Neural cell (in vitro differentiated cells): ENCODE measurements around the gene MRPS22. TPM values are rescaled to one million over a fixed set of nuclear protein-coding genes. Genes with fewer than 3 reads are reported as not detected.
A peak's percentile ranks its signal among the peaks of the same experiment; 100 is the strongest.

Source experiments
- H2AFZ ChIP-seq: fragments of 200-600, 300-800 bp; sonication (generic), shearing (Covaris generic); 2 replicates; pipeline ENCODE4 v1.6.0; 2014; ENCODE audit warnings: low read depth, mild to moderate bottlenecking, antibody characterized with exemption, low read length, moderate library complexity
- H3F3A ChIP-seq: fragments of 200-600 bp; shearing (Covaris generic); 2 replicates; pipeline ENCODE4 v1.6.1; 2016; ENCODE audit warnings: mild to moderate bottlenecking, moderate library complexity, mixed read lengths, antibody characterized with exemption, low read length; ENCODE audit not compliant: insufficient read depth, poor library complexity, severe bottlenecking
- H3K27ac ChIP-seq: fragments of 200-600, 300-800 bp; sonication (generic), shearing (Covaris generic); 2 replicates; pipeline ENCODE4 v1.5.1; 2014; ENCODE audit warnings: mild to moderate bottlenecking, low read length, moderate library complexity
- H3K27me3 ChIP-seq: fragments of 300-800, 200-600 bp; sonication (generic), shearing (Covaris generic); 2 replicates; pipeline ENCODE4 v1.6.0; 2014; ENCODE audit warnings: mild to moderate bottlenecking, low read depth, low read length, moderate library complexity; ENCODE audit not compliant: insufficient read depth
- H3K36me3 ChIP-seq: fragments of 300-800, 200-600 bp; sonication (generic), shearing (Covaris generic); 2 replicates; pipeline ENCODE4 v1.5.1; 2014; ENCODE audit warnings: mild to moderate bottlenecking, antibody characterized with exemption, low read length, moderate library complexity; ENCODE audit not compliant: insufficient read depth
- H3K4me2 ChIP-seq: fragments of 300-800, 200-600 bp; sonication (generic), shearing (Covaris generic); 2 replicates; pipeline ENCODE4 v1.6.0; 2014; ENCODE audit warnings: mild to moderate bottlenecking, low read length
- H3K4me3 ChIP-seq: fragments of 300-800, 200-600 bp; sonication (generic), shearing (Covaris generic); 2 replicates; pipeline ENCODE4 v1.5.1; 2014; ENCODE audit warnings: mild to moderate bottlenecking, low read length, moderate library complexity
- H3K79me2 ChIP-seq: fragments of 200-600 bp; shearing (Covaris generic); replicated peaks from 2 replicates; pipeline ENCODE4 v1.6.0; 2014; ENCODE audit warnings: mild to moderate bottlenecking, low read length, moderate library complexity; ENCODE audit not compliant: insufficient read depth
- H3K9ac ChIP-seq: fragments of 300-800, 200-600 bp; sonication (generic), shearing (Covaris generic); 2 replicates; pipeline ENCODE4 v1.6.1; 2016; ENCODE audit warnings: mild to moderate bottlenecking, low read length, mixed read lengths
- H3K9me2 ChIP-seq: fragments of 200-600 bp; shearing (Covaris generic); 2 replicates; pipeline ENCODE4 v1.6.1; 2016; ENCODE audit warnings: mild to moderate bottlenecking, low read length, mixed read lengths; ENCODE audit not compliant: insufficient read depth
- H3K9me3 ChIP-seq: fragments of 200-600, 300-800 bp; sonication (generic), shearing (Covaris generic); 2 replicates; pipeline ENCODE4 v1.6.1; 2016; ENCODE audit warnings: mild to moderate bottlenecking, mixed run types, low read length, moderate library complexity, mixed read lengths
- H4K20me1 ChIP-seq: fragments of 200-600 bp; shearing (Covaris generic); 2 replicates; pipeline ENCODE4 v1.6.1; 2016; ENCODE audit warnings: mild to moderate bottlenecking, mixed run types; ENCODE audit not compliant: insufficient read depth
- CTCF ChIP-seq: fragments of 450-650 bp; IDR thresholded peaks from 2 replicates; pipeline ENCODE4 v1.5.1; 2014; ENCODE audit warnings: antibody characterized with exemption, mild to moderate bottlenecking, moderate library complexity; ENCODE audit not compliant: poor library complexity, severe bottlenecking
- EP300 ChIP-seq: fragments of 450-650 bp; conservative IDR thresholded peaks from 2 replicates; pipeline ENCODE4 v1.6.1; 2014; ENCODE audit warnings: antibody characterized with exemption, mild to moderate bottlenecking, moderate library complexity; ENCODE audit not compliant: poor library complexity, severe bottlenecking
- EZH2 ChIP-seq: fragments of 200-600, 300-800 bp; shearing (Covaris generic), sonication (generic); IDR thresholded peaks from 2 replicates; pipeline ENCODE4 v1.6.1; 2014; ENCODE audit warnings: antibody characterized with exemption, low read length, borderline replicate concordance, mild to moderate bottlenecking; ENCODE audit not compliant: insufficient read depth, poor library complexity, severe bottlenecking
- MXI1 ChIP-seq: fragments of 450-650 bp; conservative IDR thresholded peaks from 2 replicates; pipeline ENCODE4 v1.6.1; 2014; ENCODE audit warnings: antibody characterized with exemption, mild to moderate bottlenecking; ENCODE audit not compliant: poor library complexity, severe bottlenecking
- POLR2AphosphoS5 ChIP-seq: IDR thresholded peaks from 2 replicates; pipeline ENCODE4 v1.6.1; 2012
- RAD21 ChIP-seq: fragments of 450-650 bp; conservative IDR thresholded peaks from 2 replicates; pipeline ENCODE4 v1.6.1; 2014; ENCODE audit warnings: antibody characterized with exemption, mild to moderate bottlenecking, moderate library complexity
- REST ChIP-seq: IDR thresholded peaks from 2 replicates; pipeline ENCODE4 v1.6.1; 2012; ENCODE audit warnings: borderline replicate concordance
- SMC3 ChIP-seq: fragments of 450-650 bp; conservative IDR thresholded peaks from 2 replicates; pipeline ENCODE4 v1.6.1; 2014; ENCODE audit warnings: antibody characterized with exemption, mild to moderate bottlenecking, moderate library complexity; ENCODE audit not compliant: poor library complexity
- TAF1 ChIP-seq: IDR thresholded peaks from 2 replicates; pipeline ENCODE4 v1.6.1; 2012; ENCODE audit warnings: low read depth
- polyA plus RNA-seq: library from polyadenylated mRNA; depleted of rRNA; stranded (reverse); fragments of >200 nt; gene quantifications from 2 replicates; pipeline ENCODE4 v1.2.3, GENCODE V29; 2014

The MRPS22 gene
- polyA plus RNA-seq, 1 donor from 2014 or later, result 80.7 TPM

- Histone ChIP-seq H3K4me2 (peak overlapping the region; percentile 52), H2AFZ (no peak overlapping the region), H3K4me3 (peak overlapping the region; percentile 81), H3K36me3 (no peaks in the 10 kb centered on the region), H3F3A (no peaks in the 10 kb centered on the region), H3K9me2 (no peaks in the 10 kb centered on the region), H3K27me3 (no peaks in the 10 kb centered on the region), H4K20me1 (peaks cover 3% of the 10 kb centered on the region), H3K9me3 (no peaks in the 10 kb centered on the region), H3K79me2 (peaks cover 74% of the 10 kb centered on the region), H3K27ac (no peak overlapping the region), H3K9ac (no peak overlapping the region)
- no peak for TF ChIP-seq EZH2
- TF ChIP-seq EP300, result no peak
- TF ChIP-seq SMC3, result no peak
- TF ChIP-seq MXI1, result no peak
- no peak for TF ChIP-seq TAF1
- TF ChIP-seq RAD21, result no peak
- TF ChIP-seq CTCF, result no peak
Measured at GRCh38 chr3:139388077-139388476, 44.3 kb downstream of the MRPS22 start.

GRCh38 chr3:139388821-139389551 lies 45.2 kb downstream of the MRPS22 start:
- TF ChIP-seq TAF1 (no peak), EZH2 (no peak), MXI1 (peak; percentile 53)
- Histone ChIP-seq H3K4me3 (peak overlapping the region; percentile 81), H3K9me2 (no peaks in the 10 kb centered on the region), H3K27me3 (no peaks in the 10 kb centered on the region), H3K4me2 (peak overlapping the region; percentile 52), H4K20me1 (no peaks in the 10 kb centered on the region), H3F3A (no peaks in the 10 kb centered on the region), H3K36me3 (no peaks in the 10 kb centered on the region), H3K79me2 (peaks cover 67% of the 10 kb centered on the region), H3K27ac (peak overlapping the region; percentile 96), H3K9me3 (no peaks in the 10 kb centered on the region), H2AFZ (peak overlapping the region; percentile 87), H3K9ac (peak overlapping the region; percentile 98)

- Histone ChIP-seq H3K9ac (peak within 1 kb of the TSS; percentile 98), H2AFZ (peak within 1 kb of the TSS; percentile 87), H3K4me3 (peak within 1 kb of the TSS; percentile 81), H3K36me3 (no peaks in the 10 kb centered on the region), H3K27ac (peak within 1 kb of the TSS; percentile 96), H3K9me2 (no peaks in the 10 kb centered on the region), H3K4me2 (peak within 1 kb of the TSS; percentile 75), H3F3A (no peaks in the 10 kb centered on the region), H3K27me3 (no peaks in the 10 kb centered on the region), H3K79me2 (peaks cover 59% of the 10 kb centered on the region), H4K20me1 (no peaks in the 10 kb centered on the region), H3K9me3 (no peaks in the 10 kb centered on the region)
- TF ChIP-seq RAD21 (peak; percentile 28), EZH2 (no peak), SMC3 (peak; percentile 35), CTCF (no peak), REST (peak; percentile 38), MXI1 (peak; percentile 49), TAF1 (peak; percentile 87), POLR2AphosphoS5 (peak; percentile 93), EP300 (peak; percentile 48)
Measured at GRCh38 chr3:139389552-139390368, 45.9 kb downstream of the MRPS22 start, which contains the start of gene COPB2. Gene COPB2, minus strand, starts transcription at chr3:139389647. Its CDS starts 97 bp downstream, at chr3:139389550.
